IMR-90 (cell line): Measurements from ENCODE around the gene PDZRN3. TPM values are rescaled to one million over a fixed set of nuclear protein-coding genes. Genes with fewer than 3 reads are reported as not detected.

Experiments used
- ATAC-seq: fragments of 200-7000 bp; cut with Tn5 transposase; 2 replicates; pipeline ENCODE4 v1.9.1; 2020; ENCODE audit warnings: low read depth, mild to moderate bottlenecking, moderate library complexity
- BruUV-seq: library from RNA; stranded (reverse); fragments of 400-500 nt; replicated peaks from 2 replicates; lab custom pipeline; 2021; lab: Mats Ljungman, UMichigan
- CTCF ChIA-PET: fragments of 300-600 bp; formaldehyde crosslinking; extraction: SDS; loops from one replicate; lab custom pipeline; 2021; ENCODE audit warnings: antibody characterized with exemption; lab: Yijun Ruan, JAX
- POLR2A ChIA-PET: fragments of 300-600 bp; sonication (Branson Sonifier 250); formaldehyde crosslinking; loops from one replicate; lab custom pipeline; 2022; ENCODE audit warnings: antibody characterized with exemption; ENCODE audit not compliant: unreplicated experiment; lab: Charles Lee
- DNase-seq: peaks from one replicate; pipeline ENCODE4 v3.0.0; 2013
- H2AFZ ChIP-seq: replicated peaks from 2 replicates; pipeline ENCODE3; 2013; ENCODE audit warnings: low read length, mild to moderate bottlenecking; ENCODE audit not compliant: poor library complexity
- H2AK5ac ChIP-seq: 2 replicates; pipeline ENCODE4 v1.6.1; 2013; ENCODE audit warnings: low read depth, low read length, inconsistent platforms
- H2AK9ac ChIP-seq: replicated peaks from 2 replicates; pipeline ENCODE3; 2013; ENCODE audit warnings: mild to moderate bottlenecking, low read depth, low read length, moderate library complexity; ENCODE audit not compliant: poor library complexity
- H2BK120ac ChIP-seq: 2 replicates; pipeline ENCODE4 v1.6.1; 2013; ENCODE audit warnings: low read depth, low read length, inconsistent platforms
- H2BK15ac ChIP-seq: 3 replicates; pipeline ENCODE4 v1.6.1; 2013; ENCODE audit warnings: low read depth, low read length, inconsistent platforms
- H2BK20ac ChIP-seq: 2 replicates; pipeline ENCODE4 v1.6.1; 2013; ENCODE audit warnings: low read depth, mild to moderate bottlenecking, inconsistent platforms, low read length, moderate library complexity
- H2BK5ac ChIP-seq: 2 replicates; pipeline ENCODE4 v1.6.1; 2013; ENCODE audit warnings: mild to moderate bottlenecking, low read depth, low read length, inconsistent platforms; ENCODE audit not compliant: poor library complexity, severe bottlenecking
- H3K14ac ChIP-seq: replicated peaks from 2 replicates; pipeline ENCODE4 v1.6.1; 2013; ENCODE audit warnings: low read depth, low read length, inconsistent platforms
- H3K18ac ChIP-seq: 2 replicates; pipeline ENCODE4 v1.6.1; 2013; ENCODE audit warnings: low read depth, low read length, control low read depth
- H3K23ac ChIP-seq: 2 replicates; pipeline ENCODE4 v1.6.1; 2013; ENCODE audit warnings: low read depth, low read length, inconsistent platforms
- H3K27ac ChIP-seq: 2 replicates; pipeline ENCODE4 v1.5.1; 2013; ENCODE audit warnings: mild to moderate bottlenecking, control low read depth, low read length; ENCODE audit not compliant: insufficient read depth
- H3K27me3 ChIP-seq: 2 replicates; pipeline ENCODE4 v1.6.1; 2013; ENCODE audit warnings: low read length; ENCODE audit not compliant: control insufficient read depth, insufficient read depth
- H3K36me3 ChIP-seq: 2 replicates; pipeline ENCODE4 v1.6.1; 2013; ENCODE audit warnings: low read length, mixed read lengths; ENCODE audit not compliant: control insufficient read depth, insufficient read depth
- H3K4ac ChIP-seq: 2 replicates; pipeline ENCODE4 v1.6.1; 2013; ENCODE audit warnings: low read depth, low read length, inconsistent platforms
- H3K4me1 ChIP-seq: 2 replicates; pipeline ENCODE4 v1.6.1; 2013; ENCODE audit warnings: low read length, mixed read lengths; ENCODE audit not compliant: control insufficient read depth, insufficient read depth
- H3K4me2 ChIP-seq: 2 replicates; pipeline ENCODE4 v1.6.1; 2013; ENCODE audit warnings: low read depth, mild to moderate bottlenecking, control low read depth, low read length, moderate library complexity
- H3K4me3 ChIP-seq: 2 replicates; pipeline ENCODE4 v1.5.1; 2013; ENCODE audit warnings: low read depth, mild to moderate bottlenecking, control low read depth, low read length, moderate library complexity; ENCODE audit not compliant: insufficient read depth
- H3K56ac ChIP-seq: 2 replicates; pipeline ENCODE4 v1.6.1; 2013; ENCODE audit warnings: low read length, inconsistent platforms; ENCODE audit not compliant: insufficient read depth; ENCODE audit errors: extremely low read depth
- H3K79me1 ChIP-seq, 2 experiments: 2 replicates each; pipeline ENCODE4 v1.6.1; 2013; ENCODE audit warnings: low read length in 2 of 2, inconsistent platforms in 1 of 2, low read depth in 1 of 2
- H3K9ac ChIP-seq: 2 replicates; pipeline ENCODE4 v1.6.1; 2013; ENCODE audit warnings: low read depth, low read length, control low read depth
- H3K9me1 ChIP-seq: 2 replicates; pipeline ENCODE4 v1.6.1; 2013; ENCODE audit warnings: low read length, inconsistent platforms; ENCODE audit not compliant: insufficient read depth
- H3K9me3 ChIP-seq: 2 replicates; pipeline ENCODE4 v1.6.1; 2013; ENCODE audit warnings: low read length; ENCODE audit not compliant: control insufficient read depth, insufficient read depth
- H4K20me1 ChIP-seq: 2 replicates; pipeline ENCODE4 v1.6.1; 2013; ENCODE audit warnings: low read length, inconsistent platforms; ENCODE audit not compliant: insufficient read depth
- H4K5ac ChIP-seq: 2 replicates; pipeline ENCODE4 v1.6.1; 2013; ENCODE audit warnings: mild to moderate bottlenecking, low read depth, low read length, control low read depth
- H4K8ac ChIP-seq, 2 experiments: 2 replicates each; pipeline ENCODE4 v1.6.1; 2013; ENCODE audit warnings: low read depth in 2 of 2, low read length in 2 of 2, control low read depth in 1 of 2, inconsistent platforms in 1 of 2
- H4K91ac ChIP-seq: 2 replicates; pipeline ENCODE4 v1.6.1; 2013; ENCODE audit warnings: low read depth, low read length, inconsistent platforms; ENCODE audit not compliant: insufficient read depth
- BHLHE40 ChIP-seq: fragments of 150-350 bp; IDR thresholded peaks from 2 replicates; pipeline ENCODE4 v1.6.1; 2016; ENCODE audit warnings: mild to moderate bottlenecking, low read depth, low read length
- CEBPB ChIP-seq: IDR thresholded peaks from 2 replicates; pipeline ENCODE4 v1.6.1; 2012; ENCODE audit warnings: low read depth, low read length, improper control_type of control experiment
- CHD1 ChIP-seq: IDR thresholded peaks from 2 replicates; pipeline ENCODE4 v1.6.1; 2012; ENCODE audit warnings: low read depth, low read length, improper control_type of control experiment
- CTCF ChIP-seq: conservative IDR thresholded peaks from 2 replicates; pipeline ENCODE4 v1.5.1; 2012; ENCODE audit warnings: mild to moderate bottlenecking, low read depth, low read length, improper control_type of control experiment
- ELK1 ChIP-seq: fragments of 150-350 bp; IDR thresholded peaks from 2 replicates; pipeline ENCODE4 v1.6.1; 2016; ENCODE audit warnings: low read depth, mild to moderate bottlenecking, low read length, moderate library complexity, borderline replicate concordance
- FOS ChIP-seq: fragments of 150-350 bp; IDR thresholded peaks from 2 replicates; pipeline ENCODE4 v1.6.1; 2016; ENCODE audit warnings: low read depth, low read length
- MAFK ChIP-seq: IDR thresholded peaks from 2 replicates; pipeline ENCODE4 v1.6.1; 2012; ENCODE audit warnings: low read depth, low read length, improper control_type of control experiment
- MAZ ChIP-seq: IDR thresholded peaks from 2 replicates; pipeline ENCODE4 v1.6.1; 2012; ENCODE audit warnings: low read depth, mild to moderate bottlenecking, low read length, improper control_type of control experiment, moderate library complexity, borderline replicate concordance
- MXI1 ChIP-seq: IDR thresholded peaks from 2 replicates; pipeline ENCODE4 v1.6.1; 2012; ENCODE audit warnings: low read depth, mild to moderate bottlenecking, low read length, moderate library complexity, borderline replicate concordance
- NFE2L2 ChIP-seq: fragments of 150-350 bp; IDR thresholded peaks from 2 replicates; pipeline ENCODE4 v1.6.1; 2016; ENCODE audit warnings: low read depth, mild to moderate bottlenecking, low read length
- POLR2A ChIP-seq: IDR thresholded peaks from 2 replicates; pipeline ENCODE4 v1.6.1; 2012; ENCODE audit warnings: mild to moderate bottlenecking, low read depth, low read length
- RAD21 ChIP-seq: IDR thresholded peaks from 2 replicates; pipeline ENCODE4 v1.6.1; 2012; ENCODE audit warnings: low read length, improper control_type of control experiment
- RCOR1 ChIP-seq: IDR thresholded peaks from 2 replicates; pipeline ENCODE4 v1.6.1; 2012; ENCODE audit warnings: mild to moderate bottlenecking, low read length, improper control_type of control experiment; ENCODE audit not compliant: insufficient replicate concordance
- RFX5 ChIP-seq: IDR thresholded peaks from 2 replicates; pipeline ENCODE4 v1.8.0; 2012; ENCODE audit warnings: low read depth, mild to moderate bottlenecking, low read length, moderate library complexity
- SMC3 ChIP-seq: fragments of 150-350 bp; IDR thresholded peaks from 2 replicates; pipeline ENCODE4 v1.6.1; 2016; ENCODE audit warnings: low read depth, mild to moderate bottlenecking, antibody characterized with exemption, low read length, moderate library complexity
- USF2 ChIP-seq: fragments of 150-350 bp; IDR thresholded peaks from 2 replicates; pipeline ENCODE4 v1.6.1; 2017; ENCODE audit warnings: mild to moderate bottlenecking, antibody characterized with exemption, low read length, low read depth
- WGBS, 2 experiments: methylation state at CpG; one replicate each; pipeline versions ENCODE4 v1.1.5 to v1.1.7; 2013; ENCODE audit warnings: missing lambda C conversion rate in 2 of 2; ENCODE audit not compliant: insufficient read length in 1 of 2; ENCODE audit errors: extremely low coverage in 2 of 2; 5-methylcytosine and 5-hydroxymethylcytosine counted together
- dilution Hi-C: fragments of 300-500 bp; cut with HindIII; formaldehyde crosslinking; loops from one replicate; pipeline ENCODE4 v1.14.3; 2018; ENCODE audit warnings: low sequenced_read_pairs; ENCODE audit not compliant: unreplicated experiment
- in situ Hi-C: fragments of 300-500 bp; cut with MboI; formaldehyde crosslinking; loops from 3 replicates; pipeline ENCODE4 v1.14.3; 2019; ENCODE audit warnings: low sequenced_read_pairs, inconsistent platforms, mixed read lengths
- intact Hi-C: fragments of 100-400 bp; cut with micrococcal nuclease; formaldehyde crosslinking; loops from 2 replicates; pipeline ENCODE4 v1.10.0; 2022
- polyA plus RNA-seq, 3 experiments: library from polyadenylated mRNA; depleted of rRNA; stranded (reverse); fragments of >200 nt; gene quantifications; 2 replicates each; pipeline ENCODE4 v1.2.3, GENCODE V29; 2012; ENCODE audit warnings: low replicate concordance in 1 of 3
- total RNA-seq: library from RNA; depleted of rRNA; stranded (reverse); fragments of >200 nt; gene quantifications from 2 replicates; pipeline ENCODE4 v1.2.3, GENCODE V29; 2012

Gene PDZRN3
- total and polyA plus RNA-seq, 2 of the 4 experiments (the other 2 are of a cell fraction), result 9.4 to 17.0 TPM

GRCh38 chr3:73569246-73569760, 55.4 kb downstream of the PDZRN3 start:
- DNase-seq, result no peak
- H4K8ac ChIP-seq, result no peak overlapping the region
- no peak overlapping the region for H2AK9ac ChIP-seq
- no peaks in the 10 kb centered on the region; the same call in 1 of the 2 replicates for H3K36me3 ChIP-seq
- ChIA-PET POLR2A (no interaction called here), CTCF (no interaction called here)
- no peaks in the 10 kb centered on the region for H3K9me3 ChIP-seq
- dilution Hi-C loops, result no loop called here
- no peak overlapping the region for H4K5ac ChIP-seq
- H3K14ac ChIP-seq, result no peak overlapping the region
- no peak overlapping the region for H2AFZ ChIP-seq
- H3K18ac ChIP-seq, result no peak overlapping the region
- no peak overlapping the region for H3K27ac ChIP-seq
- H3K79me1 ChIP-seq, result peaks cover 7 to 11% of the 10 kb centered on the region in 2 experiments; a peak in 3 of 4 replicates
- no peak overlapping the region for H3K4me3 ChIP-seq
- no peak overlapping the region for H3K9ac ChIP-seq
- intact Hi-C loops, result no loop called here
- no peak for ATAC-seq
- no peak overlapping the region for H3K4ac ChIP-seq
- no peak overlapping the region for H4K91ac ChIP-seq
- no peak overlapping the region for H2BK5ac ChIP-seq
- no TSS peak for BruUV-seq
- no peak overlapping the region for H2BK20ac ChIP-seq
- H3K4me1 ChIP-seq, result peaks cover 6% of the 10 kb centered on the region
- no peaks in the 10 kb centered on the region; the same call in 1 of the 2 replicates for H3K27me3 ChIP-seq
- 0 out of 2 replicates have a peak, but pooled peaks cover 5% of the 10 kb centered on the region for H4K20me1 ChIP-seq
- no peak overlapping the region; the same call in 1 of the 2 replicates for H3K23ac ChIP-seq
- 93% methylated on average over 3 of the region's 8 CpGs; no CpG with 5 or more reads in 1 of the 2 experiments for WGBS, 2 experiments
- H2BK120ac ChIP-seq, result no peak overlapping the region
- H3K56ac ChIP-seq, result no peak overlapping the region
- H3K9me1 ChIP-seq, result peaks cover 7% of the 10 kb centered on the region
- in situ Hi-C loops, result no loop called here
- no peak overlapping the region for H3K4me2 ChIP-seq
- TF ChIP-seq RAD21, result no peak
- no peak for TF ChIP-seq CHD1
- TF ChIP-seq NFE2L2, result no peak
- TF ChIP-seq POLR2A, result no peak
- TF ChIP-seq ELK1, result no peak
- TF ChIP-seq RFX5, result no peak
- TF ChIP-seq CTCF, result no peak
- no peak for TF ChIP-seq CEBPB
- no peak for TF ChIP-seq SMC3
- no peak for TF ChIP-seq MAFK
- no peak for TF ChIP-seq FOS
- TF ChIP-seq USF2, result no peak
- TF ChIP-seq RCOR1, result no peak
- TF ChIP-seq MXI1, result no peak
- TF ChIP-seq BHLHE40, result no peak
- TF ChIP-seq MAZ, result no peak
- no peak overlapping the region for H2BK15ac ChIP-seq
- H2AK5ac ChIP-seq, result no peak overlapping the region
